Fibroblast of pulmonary artery (primary cell): ENCODE measurements around the gene SLC45A1.
A peak's percentile ranks its signal among the peaks of the same experiment; 100 is the strongest.

Experiments used
- DNase-seq: peaks from one replicate; pipeline ENCODE4 v3.0.0-alpha.2; 2010; ENCODE audit warnings: low read depth
- H3K4me3 ChIP-seq: replicated peaks from 2 replicates; pipeline ENCODE4 v1.5.1; 2011; ENCODE audit warnings: low read depth, mild to moderate bottlenecking, control low read depth, low read length, moderate library complexity
- CTCF ChIP-seq: IDR thresholded peaks from 2 replicates; pipeline ENCODE4 v1.5.1; 2011; ENCODE audit warnings: mild to moderate bottlenecking, control low read depth, low read length, inconsistent platforms; ENCODE audit errors: missing control alignments

SLC45A1 gene

GRCh38 chr1:8297245-8297644 is 20.7 kb upstream of the SLC45A1 start:
- no peak for DNase-seq
- no peak overlapping the region for H3K4me3 ChIP-seq
- TF ChIP-seq CTCF, result no peak

GRCh38 chr1:8299963-8300362 is 18.0 kb upstream of the SLC45A1 start:
- DNase-seq, result no peak
- TF ChIP-seq CTCF, result no peak
- H3K4me3 ChIP-seq, result no peak overlapping the region

GRCh38 chr1:8302081-8302956 is 15.6 kb upstream of the SLC45A1 start:
- DNase-seq, result no peak
- no peak for TF ChIP-seq CTCF
- no peak overlapping the region for H3K4me3 ChIP-seq

GRCh38 chr1:8303141-8303540 is 14.8 kb upstream of the SLC45A1 start:
- no peak for TF ChIP-seq CTCF
- H3K4me3 ChIP-seq, result no peak overlapping the region
- peak; percentile 29 for DNase-seq

GRCh38 chr1:8303876-8304275 is 14.0 kb upstream of the SLC45A1 start:
- DNase-seq, result no peak
- no peak for TF ChIP-seq CTCF
- H3K4me3 ChIP-seq, result no peak overlapping the region

- DNase-seq, result no peak
- no peak overlapping the region for H3K4me3 ChIP-seq
- TF ChIP-seq CTCF, result no peak
These were observed 10.3 kb upstream of the SLC45A1 start for GRCh38 chr1:8307628-8308027.

GRCh38 chr1:8311068-8311718 is 6.7 kb upstream of the SLC45A1 start:
- H3K4me3 ChIP-seq, result no peak overlapping the region
- no peak for TF ChIP-seq CTCF
- no peak for DNase-seq
